Globus pallidus (tissue), 1 donor: ENCODE measurements around the gene ATP8B4.

Source experiments
- DNase-seq: peaks from one replicate; pipeline ENCODE4 v3.0.0-alpha.2; 2015; ENCODE audit warnings: low spot score

Gene ATP8B4

DNA sequence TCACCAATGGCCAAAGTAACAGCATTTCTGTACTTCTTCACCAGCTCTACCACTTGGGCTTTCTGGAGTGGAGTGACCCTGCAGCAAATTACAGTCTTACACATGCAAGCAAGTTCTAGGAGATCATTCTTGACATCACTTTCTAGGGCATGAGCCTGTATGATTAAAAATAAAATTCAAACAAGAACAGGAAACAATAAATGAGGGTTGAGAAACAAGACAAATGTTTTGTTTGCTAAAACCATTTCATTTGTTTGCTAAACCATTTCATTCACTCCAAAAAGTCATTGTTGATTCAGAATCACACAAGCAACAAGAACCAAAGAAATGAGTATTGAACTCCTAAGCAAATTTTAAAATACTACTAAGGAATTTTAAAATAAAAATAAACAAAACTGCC, 220.9 kb downstream of the ATP8B4 start:
- DNase-seq = no peak

GRCh38 chr15:49895347-49896223, 223.4 kb downstream of the ATP8B4 start:
- DNase-seq = peak; percentile 77

DNA sequence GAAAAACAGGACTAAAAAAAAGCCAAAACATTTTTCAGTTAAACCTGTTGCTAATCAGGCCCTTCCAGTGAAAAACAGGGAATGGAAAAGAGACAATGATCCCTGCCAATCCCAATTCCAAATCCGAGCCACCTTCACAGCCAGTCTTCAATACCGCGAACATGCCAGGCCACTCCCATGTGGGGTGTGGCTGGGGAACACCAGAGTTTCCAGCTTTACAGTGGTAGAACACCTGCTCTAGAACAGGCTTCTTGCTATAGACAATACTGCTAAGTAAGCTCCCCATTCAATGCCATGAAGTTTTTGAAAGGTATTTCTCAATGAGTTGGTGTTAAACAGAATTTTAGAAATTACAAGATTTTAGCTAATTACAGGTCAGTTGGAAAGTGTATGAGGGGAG, 228.3 kb downstream of the ATP8B4 start:
- DNase-seq = no peak

DNA sequence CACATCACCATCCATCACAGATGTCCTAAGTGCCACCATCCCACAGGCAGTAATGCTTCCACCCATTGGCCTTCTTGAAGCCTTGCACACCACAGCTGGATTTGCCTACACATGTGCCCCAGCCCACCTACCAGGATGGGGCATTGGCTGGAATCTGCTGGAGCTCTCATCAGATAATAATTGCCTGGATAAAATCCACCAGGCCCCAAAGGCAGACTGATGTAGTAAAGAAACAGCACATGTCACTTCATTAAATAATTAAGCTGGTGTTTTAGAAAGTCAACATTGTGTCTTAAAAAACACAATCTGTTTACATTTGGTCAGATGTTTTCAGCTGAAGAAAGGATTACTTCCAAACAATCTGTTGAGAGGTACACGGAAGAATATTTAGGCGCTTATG, 229.5 kb downstream of the ATP8B4 start:
- DNase-seq = no peak

- DNase-seq = no peak
These were observed 230.3 kb downstream of the ATP8B4 start for GRCh38 chr15:49888734-49889133.

DNA sequence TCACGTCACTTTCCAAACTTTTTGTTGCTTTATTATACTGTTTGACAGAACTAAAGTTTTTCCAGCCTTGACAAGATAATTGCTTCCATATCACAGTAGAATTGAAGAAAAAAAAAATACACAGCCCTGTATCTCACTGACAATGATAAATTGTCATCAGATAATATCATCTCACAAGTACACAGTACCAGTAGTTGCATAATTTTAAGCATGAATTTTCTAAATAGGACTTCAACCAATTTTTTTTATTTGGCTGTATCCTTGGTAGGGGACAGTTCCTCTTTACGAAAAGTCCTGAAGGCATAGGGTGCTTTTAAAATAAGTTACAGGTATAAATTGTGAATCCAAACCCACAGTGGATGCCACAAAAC, 230.7 kb downstream of the ATP8B4 start:
- DNase-seq = no peak

- DNase-seq = no peak
These were observed 231.2 kb downstream of the ATP8B4 start for GRCh38 chr15:49887659-49888322.

- DNase-seq = no peak
These were observed 235.9 kb downstream of the ATP8B4 start for GRCh38 chr15:49883121-49883520.

GRCh38 chr15:49881866-49882265, 237.2 kb downstream of the ATP8B4 start:
- DNase-seq = no peak

GRCh38 chr15:49881433-49881832, 237.6 kb downstream of the ATP8B4 start:
- no peak for DNase-seq

- DNase-seq = no peak
These were observed 241.0 kb downstream of the ATP8B4 start for GRCh38 chr15:49877873-49878521.

DNA sequence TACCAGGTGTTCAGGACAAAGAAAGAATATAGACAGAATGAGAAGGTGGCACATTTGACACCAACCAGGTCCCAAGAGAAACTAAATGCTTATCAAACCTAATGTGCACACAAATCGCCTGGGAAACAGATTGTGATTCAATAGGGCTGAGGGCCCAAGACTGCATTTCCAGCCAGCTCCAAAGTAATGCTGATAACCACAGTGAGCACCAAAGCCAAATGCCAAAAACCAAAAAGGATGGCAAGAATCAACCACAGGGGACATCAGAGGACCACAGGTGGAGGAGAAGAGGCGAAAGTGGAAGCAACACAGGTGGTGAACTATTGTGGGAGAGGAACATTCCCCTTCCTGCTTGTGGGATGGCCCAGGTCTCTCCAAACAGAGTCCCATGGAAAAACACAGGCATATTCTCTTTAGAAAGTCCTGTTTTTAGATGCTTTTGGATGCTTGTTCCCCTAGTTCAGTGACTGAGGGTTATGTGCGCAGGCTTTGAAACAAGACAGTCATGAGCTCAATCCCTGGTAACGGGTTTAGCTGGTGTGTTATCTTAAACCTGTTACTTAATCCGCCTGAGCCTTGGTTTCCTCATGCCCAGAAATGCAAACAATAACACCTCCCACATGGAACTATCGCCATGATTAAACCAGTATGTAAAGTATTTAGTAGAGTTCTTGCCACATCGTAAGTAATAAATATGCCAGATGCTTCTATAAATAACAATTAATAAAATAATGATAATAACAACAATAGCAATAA, 241.7 kb downstream of the ATP8B4 start:
- no peak for DNase-seq

DNA sequence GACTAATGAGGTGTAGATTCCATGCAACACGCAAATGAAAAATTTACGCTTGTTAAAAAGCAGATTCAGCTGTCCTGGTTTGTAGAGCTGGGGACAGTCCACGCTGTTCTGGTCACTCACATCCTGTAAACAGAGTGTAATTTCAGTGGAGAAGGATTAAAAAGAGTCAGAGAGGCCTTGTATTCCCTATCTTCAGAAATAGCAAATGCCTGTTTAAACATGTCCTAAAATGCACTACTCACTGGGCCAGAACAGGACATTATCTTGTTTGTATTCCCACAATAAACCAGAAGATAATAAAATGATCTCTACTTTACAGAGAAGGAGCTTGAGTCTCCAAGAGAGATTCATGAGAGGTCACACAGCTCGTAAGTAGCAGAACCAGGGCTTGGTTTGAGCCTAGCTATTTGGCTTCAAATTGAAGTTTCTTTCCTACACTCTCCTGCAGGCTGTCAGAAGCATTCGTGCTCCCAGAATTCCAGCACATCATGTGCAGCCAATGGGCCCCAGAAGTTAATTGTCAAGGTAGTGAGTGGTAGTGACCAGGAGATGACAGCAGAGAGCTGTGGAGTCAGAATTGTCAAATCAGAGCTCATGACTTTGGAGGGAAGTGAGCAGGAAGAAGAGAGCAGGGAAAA, 242.5 kb downstream of the ATP8B4 start:
- peak; percentile 16 for DNase-seq

DNA sequence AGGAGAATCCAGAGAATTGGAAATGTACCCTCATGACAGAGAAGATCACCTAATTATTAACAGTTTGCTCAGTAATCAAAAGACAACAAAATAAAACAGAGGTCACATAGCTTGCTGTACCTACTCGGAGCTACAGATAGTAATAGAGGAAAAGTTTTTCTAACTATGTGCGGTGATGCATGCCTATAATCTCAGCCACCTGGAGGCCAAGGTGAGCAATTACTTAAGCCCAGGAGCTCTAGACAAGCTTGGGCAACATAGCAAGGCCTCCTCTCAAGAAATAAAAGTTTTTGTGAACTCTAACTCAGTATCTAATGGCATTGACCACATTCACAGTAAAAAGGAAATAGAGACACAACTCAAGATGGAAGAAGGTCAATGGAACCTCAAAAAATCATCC, 243.6 kb downstream of the ATP8B4 start:
- no peak for DNase-seq

- no peak for DNase-seq
These were observed 248.6 kb downstream of the ATP8B4 start for GRCh38 chr15:49870472-49870871.

DNA sequence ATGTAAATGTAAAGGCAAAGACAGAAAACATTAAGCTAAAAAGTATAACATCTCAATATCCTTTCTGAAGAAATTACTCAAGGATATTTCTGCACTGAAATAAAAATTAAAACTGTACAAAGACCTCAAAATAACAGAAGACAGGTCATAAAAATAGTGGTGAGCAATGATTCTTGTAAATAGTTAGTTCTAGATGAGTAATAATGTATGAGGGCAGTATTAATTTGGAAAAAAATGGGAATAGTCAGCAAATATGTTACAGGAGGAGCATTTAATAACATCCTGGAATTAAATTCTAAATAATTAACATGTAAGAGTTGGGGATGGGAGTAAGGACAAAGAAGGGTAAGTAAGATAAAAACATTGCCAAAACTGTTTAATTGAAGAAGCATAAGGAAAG, 250.7 kb downstream of the ATP8B4 start:
- no peak for DNase-seq

DNA sequence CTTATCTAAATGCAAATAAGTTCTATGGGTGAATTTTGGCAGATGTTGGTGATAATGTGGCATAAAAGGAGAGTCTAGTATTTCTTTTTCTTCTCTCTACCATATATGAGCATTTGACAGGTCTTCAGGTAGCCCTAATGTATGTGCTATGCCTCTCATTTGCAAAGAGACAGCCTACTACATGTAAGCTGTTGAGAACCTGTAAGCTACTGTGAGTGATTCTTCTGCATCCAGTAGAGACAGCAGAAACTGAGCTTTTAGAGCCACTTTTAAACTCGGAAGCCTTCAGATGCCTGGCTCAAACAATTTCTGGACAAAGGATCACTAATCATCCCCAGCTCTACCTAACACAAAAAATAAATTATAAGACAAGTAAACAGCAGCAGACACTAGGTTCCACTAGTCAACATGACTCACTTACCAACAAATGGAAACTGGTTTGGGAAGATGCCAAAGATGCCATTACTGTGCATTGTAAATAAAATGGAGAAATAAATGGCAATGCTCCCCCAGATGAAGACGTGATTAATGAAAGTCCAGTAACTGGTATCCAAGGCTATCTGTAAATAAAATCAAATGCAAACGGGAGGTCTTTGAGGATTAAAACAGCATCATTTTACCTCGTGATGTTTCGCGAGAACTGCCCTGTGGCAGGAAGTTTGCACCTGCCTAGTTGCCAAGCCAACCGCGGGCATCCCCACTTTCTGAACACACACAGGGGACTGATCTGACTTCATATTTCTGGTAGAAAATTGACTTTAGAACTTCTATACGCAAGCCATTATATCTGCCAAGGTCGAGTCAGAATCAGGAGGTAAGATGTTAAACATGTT, 252.9 kb downstream of the ATP8B4 start:
- DNase-seq = no peak

GRCh38 chr15:49864251-49864650, 254.8 kb downstream of the ATP8B4 start:
- DNase-seq = no peak

- DNase-seq = no peak
These were observed 255.4 kb downstream of the ATP8B4 start for GRCh38 chr15:49863431-49864224.

- no peak for DNase-seq
These were observed 258.9 kb downstream of the ATP8B4 start for GRCh38 chr15:49860101-49860500.
